Stimulated activated CD8-positive, alpha-beta memory T cell treated with anti-CD3 and anti-CD28 coated beads, Interleukin-2, amount 100 ng/mL, for 48 hours (primary cell): ENCODE results near the gene KREMEN1.

ENCODE experiments used
- DNase-seq, 2 donors: peaks; one replicate each; pipeline ENCODE4 v3.0.0-alpha.2; 2020; ENCODE audit warnings: low read depth in 2 of 2

KREMEN1 gene

GRCh38 chr22:29130476-29130875 lies 57.6 kb downstream of the KREMEN1 start:
- DNase-seq: no peak

GRCh38 chr22:29133603-29134133 lies 60.8 kb downstream of the KREMEN1 start:
- DNase-seq: no peak

- no peak for DNase-seq
These were observed 61.6 kb downstream of the KREMEN1 start for GRCh38 chr22:29134448-29134847.

GRCh38 chr22:29136782-29137700 lies 64.2 kb downstream of the KREMEN1 start:
- no peak for DNase-seq

DNA sequence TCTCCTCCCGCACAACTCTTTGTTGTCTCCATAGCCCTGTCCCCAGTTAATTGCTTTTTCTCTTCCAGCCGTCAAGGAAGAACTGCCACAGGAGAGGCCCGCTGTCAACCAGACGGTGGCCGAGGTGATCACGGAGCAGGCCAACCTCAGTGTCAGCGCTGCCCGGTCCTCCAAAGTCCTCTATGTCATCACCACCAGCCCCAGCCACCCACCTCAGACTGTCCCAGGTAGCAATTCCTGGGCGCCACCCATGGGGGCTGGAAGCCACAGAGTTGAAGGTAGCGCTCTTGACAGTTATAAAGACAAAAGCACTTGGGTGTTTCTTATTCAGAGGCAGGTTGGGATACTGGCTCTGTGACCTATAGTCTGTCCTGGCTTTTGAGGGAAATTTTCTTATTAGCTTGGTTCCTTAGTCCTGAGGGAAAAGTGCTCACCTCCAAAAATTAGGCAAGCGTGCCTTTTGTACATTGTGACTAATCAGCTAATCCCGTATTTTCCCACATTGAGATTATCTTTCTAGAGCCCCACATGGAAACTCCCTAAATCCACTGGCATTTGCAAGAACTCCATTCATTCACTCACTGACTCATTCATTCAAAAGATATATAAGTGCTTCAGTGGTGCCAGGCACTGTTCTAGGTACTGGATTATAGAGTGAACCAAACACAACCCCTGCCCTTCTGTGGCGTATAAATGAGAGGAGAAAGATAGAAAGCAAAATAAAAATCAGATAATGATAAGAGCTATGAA lies 65.9 kb downstream of the KREMEN1 start:
- DNase-seq: no peak

DNA sequence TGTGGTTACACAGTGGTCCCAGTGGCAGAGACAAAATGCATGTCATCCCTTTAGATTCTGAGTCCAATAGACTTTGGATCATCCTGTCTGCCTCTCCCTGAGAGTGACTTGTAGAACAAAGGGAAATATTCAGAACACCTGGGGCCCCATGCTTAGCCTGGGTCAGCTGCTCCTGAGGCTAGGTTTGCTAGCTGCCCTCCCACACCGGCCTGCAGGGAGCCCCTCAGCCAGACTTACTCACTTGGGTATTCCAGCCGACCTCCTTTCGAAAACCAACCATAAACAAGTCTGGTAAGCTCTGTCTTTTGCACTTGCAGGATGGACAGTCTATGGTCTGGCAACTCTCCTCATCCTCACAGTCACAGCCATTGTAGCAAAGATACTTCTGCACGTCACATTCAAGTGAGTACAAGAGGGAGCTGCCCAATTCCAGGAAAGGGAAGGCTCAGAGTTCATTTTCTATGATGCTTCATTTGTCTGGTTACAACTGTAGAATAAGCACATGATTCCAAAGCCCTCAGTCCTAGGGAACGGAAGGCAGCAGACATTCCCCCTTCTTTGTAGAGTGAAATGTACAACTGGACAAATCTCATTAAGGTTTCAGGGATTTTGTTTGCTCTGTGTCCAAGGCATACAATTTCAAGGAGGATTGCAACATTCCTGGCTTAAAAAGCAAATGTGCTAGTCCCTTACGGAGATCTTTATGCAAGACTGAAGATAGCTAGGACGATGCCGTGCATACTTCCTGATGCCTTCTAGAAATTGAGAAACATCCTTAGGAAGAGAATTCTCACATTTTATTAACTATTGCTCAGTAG lies 67.3 kb downstream of the KREMEN1 start:
- no peak for DNase-seq

DNA sequence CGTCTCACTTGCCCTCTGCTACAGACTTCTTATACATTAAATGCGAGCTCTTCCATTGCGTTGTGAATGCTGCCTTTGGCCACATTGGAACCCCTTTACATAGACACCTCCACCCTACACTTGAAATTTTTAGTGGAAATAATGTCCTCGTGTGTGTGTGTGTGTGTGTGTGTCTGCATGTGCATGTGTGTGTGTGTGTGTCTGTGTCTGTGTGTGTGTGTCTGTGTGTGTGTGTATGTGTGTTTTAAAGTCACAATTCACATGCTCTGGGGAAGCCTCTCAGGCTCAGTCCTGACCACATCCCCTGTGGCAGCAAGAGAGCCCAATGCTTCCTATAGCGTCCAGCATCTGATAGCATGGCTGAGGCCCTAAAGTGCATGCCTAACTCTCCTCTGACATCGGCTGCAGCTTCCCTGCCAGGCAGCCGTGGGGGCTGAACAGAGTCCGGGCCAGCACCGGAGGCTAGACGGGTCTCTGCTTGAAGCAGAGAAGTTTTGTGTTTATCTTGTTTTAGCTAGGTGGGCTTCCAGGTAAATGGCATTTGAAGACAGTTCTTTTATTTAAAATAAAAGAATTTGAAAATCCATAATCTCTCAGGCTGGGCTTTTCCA lies 68.3 kb downstream of the KREMEN1 start:
- DNase-seq: no peak

- no peak for DNase-seq
These were observed 69.3 kb downstream of the KREMEN1 start for GRCh38 chr22:29142116-29142515.

DNA sequence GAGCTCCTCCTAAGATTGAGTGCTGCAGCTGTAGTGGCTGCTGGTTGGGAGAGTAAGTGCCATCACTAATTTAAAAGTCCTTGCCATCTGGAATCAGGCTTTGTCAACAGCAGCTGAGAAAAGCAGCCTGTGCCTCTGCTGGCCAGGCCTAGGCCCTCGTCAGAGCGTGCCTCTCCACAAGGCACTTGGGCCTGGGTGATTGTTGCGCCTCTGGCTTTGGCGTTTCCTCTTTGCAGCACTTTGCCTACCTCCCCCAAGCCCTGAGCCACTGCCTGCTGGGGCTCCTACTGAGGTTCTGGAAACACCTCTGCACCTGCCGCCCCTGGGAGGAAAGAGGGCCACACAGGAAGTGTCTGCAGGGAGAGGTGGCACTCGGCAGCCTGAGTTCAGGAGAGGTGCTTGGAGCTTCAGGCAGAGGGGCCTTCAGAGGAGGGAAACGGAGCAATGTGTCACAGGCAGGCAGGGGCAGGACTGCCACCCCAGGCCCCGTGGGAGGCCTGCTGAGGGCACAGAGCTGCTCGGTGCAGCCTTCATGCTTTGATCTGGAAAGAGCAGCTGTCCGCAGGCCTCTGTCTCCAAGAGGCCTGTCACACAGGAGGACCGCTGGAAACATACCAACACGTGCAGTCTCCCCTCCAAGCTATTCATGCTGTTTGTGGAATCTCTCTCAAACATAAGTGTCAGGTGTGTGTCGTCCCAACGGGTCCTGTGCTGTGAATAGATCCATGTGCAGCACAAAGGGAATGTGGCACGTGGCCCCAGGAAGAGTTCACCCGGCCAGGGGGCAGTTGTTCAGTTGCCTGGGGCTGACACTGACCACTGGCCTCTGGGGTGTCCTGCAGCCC lies 71.3 kb downstream of the KREMEN1 start:
- DNase-seq: no peak

- DNase-seq: no peak
These were observed 71.9 kb downstream of the KREMEN1 start for GRCh38 chr22:29144786-29145160.

DNA sequence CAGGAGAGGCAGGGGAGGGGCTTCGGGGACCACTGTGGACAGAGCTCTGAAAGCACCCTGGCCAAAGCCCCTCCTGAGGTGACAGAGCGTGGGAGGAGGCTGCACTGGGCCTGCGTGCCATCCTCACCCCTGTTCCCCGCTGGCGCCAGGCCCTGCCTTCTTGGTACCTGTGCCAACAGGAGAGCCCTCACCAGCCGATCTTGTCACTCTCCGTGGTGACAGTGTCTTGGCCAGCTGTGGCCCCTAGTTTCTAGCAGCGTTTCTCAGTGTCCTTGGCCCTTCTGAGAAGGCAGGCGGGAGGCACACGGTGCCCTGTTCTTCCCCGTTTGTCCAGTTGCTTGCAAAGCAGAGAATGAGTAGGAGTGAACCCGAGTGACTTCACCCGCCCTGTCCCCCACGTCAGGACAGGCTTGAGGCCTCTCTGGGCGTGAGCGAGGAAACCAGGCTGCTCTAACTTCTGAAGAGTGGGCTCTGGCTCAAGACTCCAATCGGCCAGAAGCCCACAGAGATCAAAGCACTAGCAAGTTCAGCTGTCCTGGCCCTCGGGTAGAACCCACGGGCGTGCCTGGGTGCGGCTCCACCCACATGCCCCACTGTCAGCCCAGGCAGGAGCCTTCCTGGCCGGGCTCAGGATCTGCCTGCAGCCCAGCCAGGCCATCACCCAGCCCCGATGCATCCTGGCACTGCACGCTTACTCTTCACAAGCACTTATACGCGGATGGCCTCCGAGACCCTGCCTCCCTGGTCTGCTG lies 72.7 kb downstream of the KREMEN1 start:
- no peak for DNase-seq

GRCh38 chr22:29146091-29146560 lies 73.3 kb downstream of the KREMEN1 start:
- no peak for DNase-seq

DNA sequence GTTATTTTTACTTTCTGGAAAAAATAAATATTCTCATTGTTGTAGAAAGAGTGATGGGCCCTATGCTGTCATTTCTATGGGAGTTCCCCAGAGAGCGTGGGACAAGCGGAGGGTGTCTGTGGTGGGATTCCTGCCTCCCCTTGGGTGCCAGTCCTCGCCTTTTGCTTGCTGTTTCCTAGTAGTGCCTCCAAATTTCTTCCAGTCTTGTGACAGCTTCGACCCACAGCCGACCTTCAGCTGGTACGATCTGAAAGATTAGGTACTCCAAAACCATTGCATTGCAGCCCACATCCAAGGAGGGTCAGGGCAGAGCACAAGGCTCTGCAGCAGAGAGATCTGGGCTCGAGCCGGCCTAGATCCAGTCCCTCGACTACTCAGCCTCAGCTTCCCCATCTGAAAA lies 73.9 kb downstream of the KREMEN1 start:
- DNase-seq: no peak

DNA sequence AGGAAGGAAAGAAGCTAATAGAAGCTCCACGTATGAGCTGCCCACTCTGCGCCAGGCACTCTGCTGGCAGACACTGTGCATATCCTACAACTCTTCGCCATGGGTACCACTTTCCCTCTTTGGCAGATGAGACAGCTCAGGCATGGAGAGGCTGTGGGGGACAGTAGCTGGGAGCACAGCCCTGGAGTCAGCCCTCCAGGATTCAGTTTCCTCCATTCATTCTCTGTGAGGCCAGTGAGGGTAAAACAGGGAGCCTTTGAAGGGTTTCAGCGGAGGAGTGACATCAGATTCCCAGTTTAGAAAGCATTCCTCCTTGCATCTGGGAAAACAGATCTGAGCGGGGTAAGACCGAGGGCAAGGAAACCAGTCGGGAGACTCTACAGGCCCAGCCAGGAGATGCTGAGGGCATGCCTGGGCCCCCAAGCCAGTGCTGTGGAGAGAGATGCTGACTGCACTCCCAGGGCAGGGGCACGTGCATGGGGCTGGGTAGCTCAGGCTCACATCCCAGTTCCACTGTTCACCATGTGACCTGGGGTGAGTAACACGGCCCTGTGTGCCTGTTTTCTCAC lies 74.6 kb downstream of the KREMEN1 start:
- no peak for DNase-seq

- no peak for DNase-seq
These were observed 75.2 kb downstream of the KREMEN1 start for GRCh38 chr22:29148036-29148435.

- DNase-seq: no peak
These were observed 76.0 kb downstream of the KREMEN1 start for GRCh38 chr22:29148826-29149225.

DNA sequence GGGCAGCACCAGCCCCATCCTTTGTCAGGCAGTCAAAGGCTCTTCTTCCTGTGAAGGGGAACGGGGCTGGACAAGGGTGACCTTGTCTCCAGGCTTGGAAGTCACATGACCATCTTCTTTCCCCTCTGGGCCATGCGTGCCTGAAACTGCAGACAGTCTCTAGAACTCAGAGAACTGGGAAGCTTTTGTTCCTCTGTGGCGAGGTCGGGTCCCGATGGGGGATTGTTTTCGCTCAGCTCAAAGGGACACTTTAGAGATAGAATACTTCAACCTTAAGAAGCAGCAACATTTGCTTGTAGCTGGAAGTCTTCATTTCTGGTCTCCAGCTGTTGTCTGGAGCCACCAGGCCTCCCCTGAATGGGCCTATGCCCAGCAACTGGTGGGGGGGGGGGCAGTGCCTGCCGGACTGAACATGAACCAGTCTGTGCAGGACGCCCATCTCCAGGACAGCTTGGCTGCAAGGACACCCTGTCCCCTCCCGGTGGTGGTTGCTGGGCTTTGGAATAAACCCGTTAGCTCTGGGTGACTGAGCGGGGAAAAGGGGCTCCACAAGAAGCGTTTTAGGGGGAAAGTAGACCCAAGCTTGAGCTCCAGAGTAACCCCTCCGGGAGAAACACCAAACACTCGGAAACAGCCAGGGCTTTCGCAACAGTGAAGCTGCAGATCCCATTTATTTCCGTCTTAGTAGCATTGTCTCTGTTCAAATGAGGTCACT lies 77.2 kb downstream of the KREMEN1 start:
- DNase-seq: no peak

DNA sequence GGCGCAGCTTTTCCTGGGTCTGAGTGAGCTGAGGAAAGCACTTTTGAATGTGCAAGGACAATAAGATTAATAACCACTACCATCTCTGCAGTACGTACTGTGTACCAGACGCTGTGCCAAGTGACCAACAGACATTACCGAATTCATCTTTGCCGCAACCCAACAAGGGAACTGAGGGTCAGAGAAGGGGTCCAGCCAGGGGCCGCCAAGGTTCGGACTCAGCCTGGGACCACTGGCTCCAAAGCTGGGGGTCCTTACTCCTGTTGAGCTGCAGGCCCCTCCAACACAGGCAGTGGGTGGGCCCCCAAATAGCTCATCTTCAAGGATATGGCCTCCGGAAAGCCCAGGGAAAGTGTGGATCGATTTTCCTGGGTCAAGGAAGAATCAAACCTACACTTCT lies 77.9 kb downstream of the KREMEN1 start:
- DNase-seq: no peak

DNA sequence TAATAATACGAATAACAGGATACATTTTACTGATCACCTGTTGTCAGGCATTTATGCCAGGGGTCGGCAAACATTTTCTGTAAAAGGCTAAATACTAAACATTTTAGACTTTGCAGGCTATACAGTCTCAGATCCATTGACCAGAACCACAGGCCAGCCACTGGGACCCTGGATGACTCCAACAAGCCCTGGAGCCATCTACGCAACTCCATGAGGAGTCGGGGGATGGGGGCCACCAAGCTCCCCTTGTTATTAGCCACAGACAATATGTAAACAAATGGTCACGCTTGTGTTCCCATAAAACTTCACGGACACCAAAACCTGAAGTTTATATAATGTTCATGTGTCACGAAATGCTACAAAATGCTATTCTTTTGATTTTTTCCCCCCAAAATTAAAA lies 78.5 kb downstream of the KREMEN1 start:
- DNase-seq: no peak
